ENCODE results near the gene ZRANB2.

Gene ZRANB2

DNA sequence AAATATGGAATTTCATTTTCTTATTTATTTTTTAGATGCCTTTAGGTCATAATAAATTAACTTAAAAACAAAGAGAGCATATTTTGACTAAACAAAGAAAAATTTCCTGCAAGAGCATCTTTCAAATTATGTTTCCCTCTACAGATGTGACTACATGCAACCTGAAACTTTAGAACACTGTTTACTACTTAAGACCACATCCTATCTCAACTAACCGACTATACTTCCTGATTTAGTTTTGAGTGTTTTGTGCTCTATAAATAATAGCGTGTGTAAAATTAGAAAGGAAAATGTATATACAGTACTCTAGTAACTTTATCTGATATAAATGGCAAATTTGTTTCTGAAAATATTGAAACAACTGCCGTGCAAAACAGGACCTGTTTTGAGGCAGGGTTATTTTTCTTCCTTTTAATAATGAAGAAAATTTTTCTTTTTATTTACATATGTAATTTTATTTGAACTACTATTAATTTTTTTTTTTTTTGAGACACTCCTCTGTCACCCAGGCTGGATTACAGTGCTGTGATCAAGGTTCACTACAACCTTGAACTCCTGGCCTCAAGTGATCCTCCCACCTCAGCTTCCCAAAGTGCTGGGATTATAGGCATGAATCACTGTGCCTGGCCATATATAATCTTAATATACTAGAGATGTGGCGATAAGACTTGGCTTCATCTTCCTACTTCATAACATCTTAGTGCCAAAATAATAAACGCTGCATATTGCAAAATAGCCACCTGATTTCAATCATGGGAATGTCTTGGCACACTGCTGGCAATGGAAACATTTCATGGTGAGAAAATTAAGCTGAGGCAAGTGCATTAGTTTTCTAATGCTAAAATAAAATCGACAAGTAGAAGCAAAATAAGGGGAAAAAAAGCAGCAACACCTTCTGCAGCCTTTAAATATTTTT is 12.3 kb downstream of the ZRANB2 start:
- no peak for DNase-seq

DNA sequence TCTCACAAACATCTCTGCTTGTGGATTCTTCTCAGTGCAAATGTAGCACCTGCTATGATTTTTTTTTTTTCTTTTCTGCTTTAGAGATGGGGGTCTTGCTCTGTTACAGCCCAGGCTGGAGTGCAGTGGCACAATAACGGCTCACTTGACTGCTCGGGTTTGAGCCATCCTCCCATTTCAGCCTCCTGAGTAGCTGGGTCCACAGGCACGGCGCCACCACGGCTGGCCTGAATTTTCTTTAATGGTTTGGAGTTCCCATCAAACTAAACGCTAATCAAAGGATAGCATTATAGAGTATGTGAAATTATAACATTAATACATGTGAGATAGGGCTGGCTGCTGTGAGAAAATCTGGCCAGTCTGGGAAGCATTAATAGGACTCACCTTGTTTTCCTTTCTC is 26.0 kb downstream of the ZRANB2 start:
- no peak for DNase-seq

GRCh38 chr1:71054281-71054731 is 26.5 kb downstream of the ZRANB2 start:
- no peak for DNase-seq

GRCh38 chr1:71053758-71054157 is 27.1 kb downstream of the ZRANB2 start:
- no peak for DNase-seq

- no peak for DNase-seq
Observed at GRCh38 chr1:71053146-71053545, 27.7 kb downstream of the ZRANB2 start.

DNA sequence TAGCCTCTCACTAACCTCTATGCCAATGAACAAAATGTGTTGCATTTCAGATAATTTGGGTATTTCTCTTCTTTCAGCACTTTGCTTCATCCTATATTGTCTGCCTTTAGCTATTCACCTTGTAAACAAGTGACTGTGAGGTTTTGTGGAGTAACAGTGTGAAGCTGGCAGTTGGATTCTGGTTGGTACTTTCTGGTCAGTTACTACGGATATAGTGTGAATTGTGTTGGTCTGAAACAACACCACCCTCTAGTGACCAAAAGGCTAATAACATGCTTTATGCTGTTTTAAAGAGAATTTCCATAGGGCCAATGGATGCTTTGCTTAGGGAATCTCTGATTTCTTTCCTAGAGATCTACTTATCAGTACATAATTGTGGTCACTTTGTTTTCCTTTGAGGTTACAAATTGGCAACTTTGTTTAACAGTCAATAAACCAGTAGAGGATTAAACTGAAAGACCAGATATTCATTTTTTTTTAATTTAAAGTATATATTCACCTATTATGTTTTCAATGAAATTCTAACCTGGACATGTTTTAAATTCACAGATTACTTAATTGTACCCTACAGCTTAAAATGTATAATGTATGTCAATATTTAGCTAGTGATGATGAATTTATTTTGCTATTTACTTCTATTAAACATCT is 30.8 kb downstream of the ZRANB2 start:
- peak; percentile 82 for DNase-seq

GRCh38 chr1:71047635-71048607 is 32.9 kb downstream of the ZRANB2 start, which contains the start of gene PTGER3:
Gene PTGER3 (minus strand): TSS chr1:71047816. CDS start chr1:71047577, 239 bp downstream.
- peak; percentile 88 for DNase-seq

GRCh38 chr1:71046891-71047634 is 33.8 kb downstream of the ZRANB2 start:
- peak; percentile 19 for DNase-seq

DNA sequence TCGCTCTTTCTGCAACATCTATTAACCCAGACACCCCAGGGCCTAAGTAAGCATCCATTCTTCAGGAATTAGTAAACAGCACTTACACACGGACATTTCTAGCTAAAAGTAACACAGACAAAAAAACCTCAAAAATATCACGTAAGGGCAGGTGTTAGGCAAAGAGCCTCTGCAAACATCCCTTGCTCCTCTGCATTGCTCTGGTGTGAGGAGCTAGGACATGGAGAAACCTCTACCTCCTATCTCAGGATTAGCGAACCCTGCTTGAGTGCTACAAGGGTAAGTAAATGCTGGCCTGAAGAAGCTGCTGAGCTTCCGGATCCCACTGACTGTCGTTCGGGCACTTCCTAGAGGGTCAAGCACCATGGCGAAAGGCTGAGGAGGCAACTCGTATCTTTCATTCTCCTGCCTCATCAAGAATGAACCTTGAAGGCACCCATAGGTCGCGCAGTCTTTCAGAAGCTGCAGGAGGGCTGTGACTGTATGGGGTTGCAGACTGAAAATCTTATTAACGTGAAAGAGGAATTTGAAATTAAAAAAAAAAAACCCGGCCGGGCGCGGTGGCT is 35.3 kb downstream of the ZRANB2 start:
- DNase-seq: no peak

DNA sequence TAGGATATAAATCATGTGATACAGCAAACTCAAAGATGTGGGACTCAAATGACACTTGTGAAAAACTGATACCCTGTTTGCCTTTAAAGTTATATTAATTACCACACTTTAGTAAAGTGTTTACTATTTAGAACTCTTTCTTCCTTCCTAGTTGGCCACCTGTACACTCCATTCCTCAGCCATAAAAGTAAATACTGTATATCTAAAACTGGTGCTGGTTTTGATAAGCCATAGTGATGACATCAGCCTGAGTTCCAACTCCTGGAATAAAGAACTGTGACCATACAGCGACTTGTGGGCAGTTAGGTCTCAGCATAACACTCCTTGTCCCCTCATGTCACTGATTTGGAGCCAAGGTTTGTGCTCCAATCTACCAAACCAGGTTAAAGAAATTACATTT is 36.0 kb downstream of the ZRANB2 start:
- DNase-seq: no peak

DNA sequence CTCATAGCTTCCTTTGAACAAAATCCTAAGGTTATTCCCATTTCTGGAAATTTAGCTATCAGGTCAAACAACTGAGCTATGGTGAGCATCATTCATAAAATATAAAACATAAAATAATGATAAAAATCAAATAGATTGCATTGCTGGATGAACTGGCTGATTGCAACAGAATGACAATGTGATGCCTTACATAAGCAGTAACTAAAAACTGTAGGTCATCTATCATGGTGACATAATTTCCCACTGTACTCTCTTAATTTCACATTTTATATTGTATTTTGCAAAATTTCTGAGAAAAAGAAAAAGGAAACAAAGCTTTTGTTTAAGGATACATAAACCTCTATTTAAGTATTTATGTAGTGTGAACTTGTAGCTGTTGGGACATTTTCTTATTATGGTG is 37.8 kb downstream of the ZRANB2 start:
- DNase-seq: no peak

DNA sequence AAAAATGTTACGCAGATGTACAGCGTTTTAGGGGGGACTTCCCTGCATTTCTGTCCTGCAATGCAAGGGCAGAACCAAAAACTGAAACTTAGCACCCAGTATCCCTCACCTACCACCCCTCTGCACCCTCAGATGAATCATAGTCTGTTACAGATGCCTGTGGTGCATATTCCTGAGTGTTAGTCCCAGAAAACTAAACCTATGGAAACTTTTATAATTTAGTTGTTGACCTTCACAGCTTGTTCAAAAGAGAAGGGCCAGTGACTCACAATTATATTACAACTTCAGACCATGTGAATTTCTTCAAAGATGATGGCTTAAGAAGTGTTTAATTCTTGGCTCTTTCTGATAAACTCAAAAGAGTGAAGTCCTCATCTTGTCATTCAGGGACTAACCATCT is 39.0 kb downstream of the ZRANB2 start:
- no peak for DNase-seq

- no peak for DNase-seq
Observed at GRCh38 chr1:71039661-71040262, 41.1 kb downstream of the ZRANB2 start.

- no peak for DNase-seq
Observed at GRCh38 chr1:71038942-71039341, 41.9 kb downstream of the ZRANB2 start.

DNA sequence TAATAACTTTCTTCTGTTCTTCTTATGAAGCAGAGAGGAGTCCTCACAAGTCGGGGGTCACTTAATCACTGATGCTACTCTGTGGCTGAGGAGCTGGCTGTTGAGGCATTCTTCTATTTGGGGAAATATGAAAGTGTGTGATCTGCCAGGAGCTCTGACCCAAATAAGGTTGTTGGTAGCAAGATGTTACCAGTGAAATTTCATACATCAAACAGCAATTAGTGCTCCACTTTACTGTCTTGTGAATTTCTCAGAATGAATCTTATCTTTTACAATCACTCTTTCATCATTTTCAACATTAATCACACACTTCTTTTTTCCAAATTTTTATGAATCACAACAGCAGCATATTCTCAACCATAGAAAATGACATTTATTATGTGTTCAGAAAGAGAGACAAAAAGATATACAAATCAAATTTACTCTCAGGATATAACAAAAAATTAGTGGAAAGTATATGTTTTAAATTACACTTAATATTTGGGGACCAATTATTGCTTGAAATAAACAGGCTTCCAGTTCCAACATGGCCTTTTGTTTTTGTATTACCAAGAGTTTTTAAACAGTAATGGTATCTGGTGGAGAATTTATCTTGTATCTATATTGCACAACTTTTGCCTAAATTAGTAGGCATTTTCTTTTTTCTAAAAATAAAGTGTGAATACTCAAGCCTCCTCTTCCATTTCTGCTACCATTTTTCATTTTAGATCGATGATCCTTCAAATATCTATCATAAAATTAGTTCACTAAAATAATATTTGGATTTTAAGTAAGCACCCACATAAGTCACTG is 42.8 kb downstream of the ZRANB2 start:
- DNase-seq: no peak

- no peak for DNase-seq
Observed at GRCh38 chr1:71037066-71037465, 43.8 kb downstream of the ZRANB2 start.

GRCh38 chr1:71033136-71033535 is 47.7 kb downstream of the ZRANB2 start:
- DNase-seq: no peak

- DNase-seq: no peak
Observed at GRCh38 chr1:71031426-71031825, 49.4 kb downstream of the ZRANB2 start.

GRCh38 chr1:71030026-71030425 is 50.8 kb downstream of the ZRANB2 start:
- no peak for DNase-seq

DNA sequence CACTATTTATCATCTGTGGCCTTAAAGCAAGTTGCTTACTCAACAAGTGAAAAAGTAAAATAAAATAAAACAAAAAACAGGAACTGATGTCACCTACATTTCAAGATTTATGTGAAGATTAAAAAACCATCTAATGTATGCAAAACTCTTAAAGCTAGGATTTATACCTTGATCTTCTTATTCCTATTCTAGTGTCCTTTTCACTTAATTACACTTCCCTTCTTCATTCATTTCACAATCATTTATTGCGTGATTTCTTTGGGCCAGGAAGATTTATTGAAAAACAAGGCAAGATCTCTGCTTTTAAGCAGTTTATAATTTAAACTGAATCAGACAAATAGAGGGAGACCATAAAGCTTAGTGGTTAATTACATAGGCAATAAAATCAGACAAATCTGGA is 51.9 kb downstream of the ZRANB2 start:
- no peak for DNase-seq

GRCh38 chr1:71027991-71028390 is 52.8 kb downstream of the ZRANB2 start:
- DNase-seq: no peak
